HG03442 (cell line): ENCODE measurements around the gene CD58.

Source experiments
- ATAC-seq: cut with Tn5 transposase; IDR thresholded peaks from one replicate; pipeline ENCODE4 v1.9.1; 2021; ENCODE audit warnings: mild to moderate bottlenecking, moderate library complexity; ENCODE audit not compliant: unreplicated experiment

CD58 gene

GRCh38 chr1:116474921-116475849 lies 95.6 kb downstream of the CD58 start:
- no peak for ATAC-seq

- no peak for ATAC-seq
Observed at GRCh38 chr1:116472431-116472961, 98.3 kb downstream of the CD58 start.

GRCh38 chr1:116471241-116471640 lies 99.6 kb downstream of the CD58 start:
- no peak for ATAC-seq

- ATAC-seq: no peak
Observed at GRCh38 chr1:116470671-116471070, 100.2 kb downstream of the CD58 start.

- ATAC-seq: no peak
Observed at GRCh38 chr1:116466810-116467557, 103.8 kb downstream of the CD58 start.

- ATAC-seq: no peak
Observed at GRCh38 chr1:116465845-116466685, 104.8 kb downstream of the CD58 start.

GRCh38 chr1:116465477-116465844 lies 105.4 kb downstream of the CD58 start:
- no peak for ATAC-seq
